IMR-90 (cell line): ENCODE results near the gene N4BP2. TPM values are rescaled to one million over a fixed set of nuclear protein-coding genes. Genes with fewer than 3 reads are reported as not detected.

ENCODE experiments used
- ATAC-seq: fragments of 200-7000 bp; cut with Tn5 transposase; 2 replicates; pipeline ENCODE4 v1.9.1; 2020; ENCODE audit warnings: low read depth, mild to moderate bottlenecking, moderate library complexity
- BruUV-seq: library from RNA; stranded (reverse); fragments of 400-500 nt; replicated peaks from 2 replicates; lab custom pipeline; 2021; lab: Mats Ljungman, UMichigan
- CTCF ChIA-PET: fragments of 300-600 bp; formaldehyde crosslinking; extraction: SDS; loops from one replicate; lab custom pipeline; 2021; ENCODE audit warnings: antibody characterized with exemption; lab: Yijun Ruan, JAX
- POLR2A ChIA-PET: fragments of 300-600 bp; sonication (Branson Sonifier 250); formaldehyde crosslinking; loops from one replicate; lab custom pipeline; 2022; ENCODE audit warnings: antibody characterized with exemption; ENCODE audit not compliant: unreplicated experiment; lab: Charles Lee
- DNase-seq: peaks from one replicate; pipeline ENCODE4 v3.0.0; 2013
- H2AFZ ChIP-seq: replicated peaks from 2 replicates; pipeline ENCODE3; 2013; ENCODE audit warnings: low read length, mild to moderate bottlenecking; ENCODE audit not compliant: poor library complexity
- H2AK5ac ChIP-seq: 2 replicates; pipeline ENCODE4 v1.6.1; 2013; ENCODE audit warnings: low read depth, low read length, inconsistent platforms
- H2AK9ac ChIP-seq: replicated peaks from 2 replicates; pipeline ENCODE3; 2013; ENCODE audit warnings: mild to moderate bottlenecking, low read depth, low read length, moderate library complexity; ENCODE audit not compliant: poor library complexity
- H2BK120ac ChIP-seq: 2 replicates; pipeline ENCODE4 v1.6.1; 2013; ENCODE audit warnings: low read depth, low read length, inconsistent platforms
- H2BK15ac ChIP-seq: 3 replicates; pipeline ENCODE4 v1.6.1; 2013; ENCODE audit warnings: low read depth, low read length, inconsistent platforms
- H2BK20ac ChIP-seq: 2 replicates; pipeline ENCODE4 v1.6.1; 2013; ENCODE audit warnings: low read depth, mild to moderate bottlenecking, inconsistent platforms, low read length, moderate library complexity
- H2BK5ac ChIP-seq: 2 replicates; pipeline ENCODE4 v1.6.1; 2013; ENCODE audit warnings: mild to moderate bottlenecking, low read depth, low read length, inconsistent platforms; ENCODE audit not compliant: poor library complexity, severe bottlenecking
- H3K14ac ChIP-seq: replicated peaks from 2 replicates; pipeline ENCODE4 v1.6.1; 2013; ENCODE audit warnings: low read depth, low read length, inconsistent platforms
- H3K18ac ChIP-seq: 2 replicates; pipeline ENCODE4 v1.6.1; 2013; ENCODE audit warnings: low read depth, low read length, control low read depth
- H3K23ac ChIP-seq: 2 replicates; pipeline ENCODE4 v1.6.1; 2013; ENCODE audit warnings: low read depth, low read length, inconsistent platforms
- H3K27ac ChIP-seq: 2 replicates; pipeline ENCODE4 v1.5.1; 2013; ENCODE audit warnings: mild to moderate bottlenecking, control low read depth, low read length; ENCODE audit not compliant: insufficient read depth
- H3K27me3 ChIP-seq: 2 replicates; pipeline ENCODE4 v1.6.1; 2013; ENCODE audit warnings: low read length; ENCODE audit not compliant: control insufficient read depth, insufficient read depth
- H3K36me3 ChIP-seq: 2 replicates; pipeline ENCODE4 v1.6.1; 2013; ENCODE audit warnings: low read length, mixed read lengths; ENCODE audit not compliant: control insufficient read depth, insufficient read depth
- H3K4ac ChIP-seq: 2 replicates; pipeline ENCODE4 v1.6.1; 2013; ENCODE audit warnings: low read depth, low read length, inconsistent platforms
- H3K4me1 ChIP-seq: 2 replicates; pipeline ENCODE4 v1.6.1; 2013; ENCODE audit warnings: low read length, mixed read lengths; ENCODE audit not compliant: control insufficient read depth, insufficient read depth
- H3K4me2 ChIP-seq: 2 replicates; pipeline ENCODE4 v1.6.1; 2013; ENCODE audit warnings: low read depth, mild to moderate bottlenecking, control low read depth, low read length, moderate library complexity
- H3K4me3 ChIP-seq: 2 replicates; pipeline ENCODE4 v1.5.1; 2013; ENCODE audit warnings: low read depth, mild to moderate bottlenecking, control low read depth, low read length, moderate library complexity; ENCODE audit not compliant: insufficient read depth
- H3K56ac ChIP-seq: 2 replicates; pipeline ENCODE4 v1.6.1; 2013; ENCODE audit warnings: low read length, inconsistent platforms; ENCODE audit not compliant: insufficient read depth; ENCODE audit errors: extremely low read depth
- H3K79me1 ChIP-seq, 2 experiments: 2 replicates each; pipeline ENCODE4 v1.6.1; 2013; ENCODE audit warnings: low read length in 2 of 2, inconsistent platforms in 1 of 2, low read depth in 1 of 2
- H3K9ac ChIP-seq: 2 replicates; pipeline ENCODE4 v1.6.1; 2013; ENCODE audit warnings: low read depth, low read length, control low read depth
- H3K9me1 ChIP-seq: 2 replicates; pipeline ENCODE4 v1.6.1; 2013; ENCODE audit warnings: low read length, inconsistent platforms; ENCODE audit not compliant: insufficient read depth
- H3K9me3 ChIP-seq: 2 replicates; pipeline ENCODE4 v1.6.1; 2013; ENCODE audit warnings: low read length; ENCODE audit not compliant: control insufficient read depth, insufficient read depth
- H4K20me1 ChIP-seq: 2 replicates; pipeline ENCODE4 v1.6.1; 2013; ENCODE audit warnings: low read length, inconsistent platforms; ENCODE audit not compliant: insufficient read depth
- H4K5ac ChIP-seq: 2 replicates; pipeline ENCODE4 v1.6.1; 2013; ENCODE audit warnings: mild to moderate bottlenecking, low read depth, low read length, control low read depth
- H4K8ac ChIP-seq, 2 experiments: 2 replicates each; pipeline ENCODE4 v1.6.1; 2013; ENCODE audit warnings: low read depth in 2 of 2, low read length in 2 of 2, control low read depth in 1 of 2, inconsistent platforms in 1 of 2
- H4K91ac ChIP-seq: 2 replicates; pipeline ENCODE4 v1.6.1; 2013; ENCODE audit warnings: low read depth, low read length, inconsistent platforms; ENCODE audit not compliant: insufficient read depth
- BHLHE40 ChIP-seq: fragments of 150-350 bp; IDR thresholded peaks from 2 replicates; pipeline ENCODE4 v1.6.1; 2016; ENCODE audit warnings: mild to moderate bottlenecking, low read depth, low read length
- CEBPB ChIP-seq: IDR thresholded peaks from 2 replicates; pipeline ENCODE4 v1.6.1; 2012; ENCODE audit warnings: low read depth, low read length, improper control_type of control experiment
- CTCF ChIP-seq: conservative IDR thresholded peaks from 2 replicates; pipeline ENCODE4 v1.5.1; 2012; ENCODE audit warnings: mild to moderate bottlenecking, low read depth, low read length, improper control_type of control experiment
- ELK1 ChIP-seq: fragments of 150-350 bp; IDR thresholded peaks from 2 replicates; pipeline ENCODE4 v1.6.1; 2016; ENCODE audit warnings: low read depth, mild to moderate bottlenecking, low read length, moderate library complexity, borderline replicate concordance
- FOS ChIP-seq: fragments of 150-350 bp; IDR thresholded peaks from 2 replicates; pipeline ENCODE4 v1.6.1; 2016; ENCODE audit warnings: low read depth, low read length
- MAFK ChIP-seq: IDR thresholded peaks from 2 replicates; pipeline ENCODE4 v1.6.1; 2012; ENCODE audit warnings: low read depth, low read length, improper control_type of control experiment
- MAZ ChIP-seq: IDR thresholded peaks from 2 replicates; pipeline ENCODE4 v1.6.1; 2012; ENCODE audit warnings: low read depth, mild to moderate bottlenecking, low read length, improper control_type of control experiment, moderate library complexity, borderline replicate concordance
- MXI1 ChIP-seq: IDR thresholded peaks from 2 replicates; pipeline ENCODE4 v1.6.1; 2012; ENCODE audit warnings: low read depth, mild to moderate bottlenecking, low read length, moderate library complexity, borderline replicate concordance
- NFE2L2 ChIP-seq: fragments of 150-350 bp; IDR thresholded peaks from 2 replicates; pipeline ENCODE4 v1.6.1; 2016; ENCODE audit warnings: low read depth, mild to moderate bottlenecking, low read length
- POLR2A ChIP-seq: IDR thresholded peaks from 2 replicates; pipeline ENCODE4 v1.6.1; 2012; ENCODE audit warnings: mild to moderate bottlenecking, low read depth, low read length
- RAD21 ChIP-seq: IDR thresholded peaks from 2 replicates; pipeline ENCODE4 v1.6.1; 2012; ENCODE audit warnings: low read length, improper control_type of control experiment
- RCOR1 ChIP-seq: IDR thresholded peaks from 2 replicates; pipeline ENCODE4 v1.6.1; 2012; ENCODE audit warnings: mild to moderate bottlenecking, low read length, improper control_type of control experiment; ENCODE audit not compliant: insufficient replicate concordance
- RFX5 ChIP-seq: IDR thresholded peaks from 2 replicates; pipeline ENCODE4 v1.8.0; 2012; ENCODE audit warnings: low read depth, mild to moderate bottlenecking, low read length, moderate library complexity
- SMC3 ChIP-seq: fragments of 150-350 bp; IDR thresholded peaks from 2 replicates; pipeline ENCODE4 v1.6.1; 2016; ENCODE audit warnings: low read depth, mild to moderate bottlenecking, antibody characterized with exemption, low read length, moderate library complexity
- USF2 ChIP-seq: fragments of 150-350 bp; IDR thresholded peaks from 2 replicates; pipeline ENCODE4 v1.6.1; 2017; ENCODE audit warnings: mild to moderate bottlenecking, antibody characterized with exemption, low read length, low read depth
- WGBS, 2 experiments: methylation state at CpG; one replicate each; pipeline versions ENCODE4 v1.1.5 to v1.1.7; 2013; ENCODE audit warnings: missing lambda C conversion rate in 2 of 2; ENCODE audit not compliant: insufficient read length in 1 of 2; ENCODE audit errors: extremely low coverage in 2 of 2; 5-methylcytosine and 5-hydroxymethylcytosine counted together
- dilution Hi-C: fragments of 300-500 bp; cut with HindIII; formaldehyde crosslinking; loops from one replicate; pipeline ENCODE4 v1.14.3; 2018; ENCODE audit warnings: low sequenced_read_pairs; ENCODE audit not compliant: unreplicated experiment
- in situ Hi-C: fragments of 300-500 bp; cut with MboI; formaldehyde crosslinking; loops from 3 replicates; pipeline ENCODE4 v1.14.3; 2019; ENCODE audit warnings: low sequenced_read_pairs, inconsistent platforms, mixed read lengths
- intact Hi-C: fragments of 100-400 bp; cut with micrococcal nuclease; formaldehyde crosslinking; loops from 2 replicates; pipeline ENCODE4 v1.10.0; 2022
- polyA plus RNA-seq, 3 experiments: library from polyadenylated mRNA; depleted of rRNA; stranded (reverse); fragments of >200 nt; gene quantifications; 2 replicates each; pipeline ENCODE4 v1.2.3, GENCODE V29; 2012; ENCODE audit warnings: low replicate concordance in 1 of 3
- total RNA-seq: library from RNA; depleted of rRNA; stranded (reverse); fragments of >200 nt; gene quantifications from 2 replicates; pipeline ENCODE4 v1.2.3, GENCODE V29; 2012

N4BP2 gene
- total and polyA plus RNA-seq, 2 of the 4 experiments (the other 2 are of a cell fraction) = 0.84 to 2.2 TPM

GRCh38 chr4:40196724-40197281 is 140.2 kb downstream of the N4BP2 start, which contains the start of gene RHOH:
Gene RHOH (plus strand): TSS chr4:40197031. CDS start chr4:40243387, 46,356 bp downstream.
- H3K36me3 ChIP-seq = no peaks in the 10 kb centered on the region
- no peak for TF ChIP-seq SMC3
- TF ChIP-seq ELK1 = no peak
- no peak for TF ChIP-seq USF2
- no peak for TF ChIP-seq RAD21
- no peak for TF ChIP-seq CTCF
- no peak for TF ChIP-seq CEBPB
- no peak for TF ChIP-seq RFX5
- no peak for TF ChIP-seq NFE2L2
- no peak for TF ChIP-seq POLR2A
- TF ChIP-seq MAZ = no peak
- no peak for TF ChIP-seq RCOR1
- TF ChIP-seq MXI1 = no peak
- no peak for TF ChIP-seq FOS
- TF ChIP-seq BHLHE40 = no peak
- TF ChIP-seq MAFK = no peak
- dilution Hi-C loops = no loop called here
- POLR2A ChIA-PET = no interaction called here
- no peaks in the 10 kb centered on the region for H4K20me1 ChIP-seq
- peaks cover 2% of the 10 kb centered on the region; the same call in 1 of the 2 replicates for H3K4me1 ChIP-seq
- intact Hi-C loops = no loop called here
- ATAC-seq = no peak
- H3K9me1 ChIP-seq = no peaks in the 10 kb centered on the region
- no peak within 1 kb of the TSS for H2BK20ac ChIP-seq
- no peaks in the 10 kb centered on the region for H3K79me1 ChIP-seq
- H2AFZ ChIP-seq = no peak within 1 kb of the TSS
- no peaks in the 10 kb centered on the region for H3K9me3 ChIP-seq
- no peak within 1 kb of the TSS for H2AK5ac ChIP-seq
- no peak within 1 kb of the TSS for H4K91ac ChIP-seq
- H3K56ac ChIP-seq = no peak within 1 kb of the TSS
- H3K27ac ChIP-seq = no peak within 1 kb of the TSS
- no peak within 1 kb of the TSS for H3K14ac ChIP-seq
- H3K4me2 ChIP-seq = no peak within 1 kb of the TSS
- H3K18ac ChIP-seq = no peak within 1 kb of the TSS
- CTCF ChIA-PET = interaction anchor here (0.7 kb wide), 1 partner anchor 165 kb away, joined by 3 read pairs; no protein-coding TSS in a partner anchor
- H3K27me3 ChIP-seq = peaks cover 2% of the 10 kb centered on the region; the same call in 1 of the 2 replicates
- no TSS peak for BruUV-seq
- no peak within 1 kb of the TSS for H3K23ac ChIP-seq
- no CpG with 5 or more reads among the region's 14 CpGs for WGBS, 2 experiments
- in situ Hi-C loops = no loop called here
- H3K4ac ChIP-seq = no peak within 1 kb of the TSS
- DNase-seq = no peak
- H3K4me3 ChIP-seq = no peak within 1 kb of the TSS
- no peak within 1 kb of the TSS for H2BK15ac ChIP-seq
- H2BK5ac ChIP-seq = no peak within 1 kb of the TSS
- H2AK9ac ChIP-seq = peak within 1 kb of the TSS; percentile 39
- no peak within 1 kb of the TSS for H2BK120ac ChIP-seq
- H4K5ac ChIP-seq = no peak within 1 kb of the TSS
- H4K8ac ChIP-seq = no peak within 1 kb of the TSS
- H3K9ac ChIP-seq = no peak within 1 kb of the TSS
